BE2C (cell line): Measurements from ENCODE around the gene CDC26.

Experiments used
- DNase-seq: peaks from one replicate; pipeline ENCODE4 v3.0.0-alpha.2; 2020
- H3K27me3 ChIP-seq: fragments of 250-450 bp; sonication (Bioruptor Pico); 2 replicates; pipeline ENCODE4 v1.5.1; 2020; ENCODE audit warnings: mild to moderate bottlenecking
- H3K36me3 ChIP-seq: fragments of 250-450 bp; sonication (Bioruptor Pico); 2 replicates; pipeline ENCODE4 v1.5.1; 2020; ENCODE audit warnings: mild to moderate bottlenecking
- H3K4me1 ChIP-seq: fragments of 250-450 bp; sonication (Bioruptor Pico); 2 replicates; pipeline ENCODE4 v1.5.1; 2020
- H3K4me3 ChIP-seq: 2 replicates; pipeline ENCODE4 v1.5.1; 2011; ENCODE audit warnings: low read depth, low read length
- H3K9me3 ChIP-seq: fragments of 250-450 bp; sonication (Bioruptor Pico); 2 replicates; pipeline ENCODE4 v1.5.1; 2020
- CTCF ChIP-seq: IDR thresholded peaks from 2 replicates; pipeline ENCODE4 v1.5.1; 2012; ENCODE audit warnings: mild to moderate bottlenecking, low read depth, low read length

The CDC26 gene

GRCh38 chr9:113266174-113266573 is 9.2 kb downstream of the CDC26 start:
- no peak for DNase-seq
- no peak overlapping the region for H3K4me3 ChIP-seq
- H3K9me3 ChIP-seq = no peaks in the 10 kb centered on the region
- no peaks in the 10 kb centered on the region for H3K4me1 ChIP-seq
- H3K27me3 ChIP-seq = no peaks in the 10 kb centered on the region
- TF ChIP-seq CTCF = no peak
- H3K36me3 ChIP-seq = peaks cover 62% of the 10 kb centered on the region

GRCh38 chr9:113261917-113262671 is 13.3 kb downstream of the CDC26 start:
- Histone ChIP-seq H3K27me3 (no peaks in the 10 kb centered on the region), H3K4me3 (no peak overlapping the region), H3K9me3 (no peaks in the 10 kb centered on the region), H3K36me3 (peaks cover 58% of the 10 kb centered on the region), H3K4me1 (no peaks in the 10 kb centered on the region; the same call in 1 of the 2 replicates)
- no peak for TF ChIP-seq CTCF
- no peak for DNase-seq

- Histone ChIP-seq H3K9me3 (no peaks in the 10 kb centered on the region), H3K27me3 (no peaks in the 10 kb centered on the region), H3K4me1 (peaks cover 6% of the 10 kb centered on the region), H3K4me3 (no peak overlapping the region), H3K36me3 (peaks cover 61% of the 10 kb centered on the region)
- TF ChIP-seq CTCF = no peak
- no peak for DNase-seq
Observed at GRCh38 chr9:113258282-113258681, 17.1 kb downstream of the CDC26 start.

GRCh38 chr9:113257863-113258262 is 17.5 kb downstream of the CDC26 start:
- peaks cover 6% of the 10 kb centered on the region for H3K4me1 ChIP-seq
- no peak for TF ChIP-seq CTCF
- no peak overlapping the region for H3K4me3 ChIP-seq
- H3K27me3 ChIP-seq = no peaks in the 10 kb centered on the region
- no peak for DNase-seq
- no peaks in the 10 kb centered on the region for H3K9me3 ChIP-seq
- H3K36me3 ChIP-seq = peaks cover 61% of the 10 kb centered on the region

- Histone ChIP-seq H3K4me3 (no peak overlapping the region), H3K9me3 (no peaks in the 10 kb centered on the region), H3K27me3 (no peaks in the 10 kb centered on the region), H3K36me3 (peaks cover 49% of the 10 kb centered on the region), H3K4me1 (peaks cover 6% of the 10 kb centered on the region)
- DNase-seq = peak; percentile 37
- TF ChIP-seq CTCF = no peak
Observed at GRCh38 chr9:113255438-113255837, 19.9 kb downstream of the CDC26 start.

- H3K4me1 ChIP-seq = peaks cover 6% of the 10 kb centered on the region
- peaks cover 44% of the 10 kb centered on the region for H3K36me3 ChIP-seq
- no peaks in the 10 kb centered on the region for H3K9me3 ChIP-seq
- TF ChIP-seq CTCF = no peak
- DNase-seq = peak; percentile 46
- no peaks in the 10 kb centered on the region for H3K27me3 ChIP-seq
- no peak overlapping the region for H3K4me3 ChIP-seq
Observed at GRCh38 chr9:113254991-113255390, 20.4 kb downstream of the CDC26 start.
